Mesendoderm (in vitro differentiated cells): ENCODE results near the gene ITGAD.
A peak's percentile ranks its signal among the peaks of the same experiment; 100 is the strongest.

Experiments used
- DNase-seq: peaks from one replicate; pipeline ENCODE4 v3.0.0; 2013
- H2AK5ac ChIP-seq: 2 replicates; pipeline ENCODE4 v1.6.1; 2013; ENCODE audit warnings: low read length, inconsistent platforms
- H2BK120ac ChIP-seq: 2 replicates; pipeline ENCODE4 v1.6.1; 2013; ENCODE audit warnings: low read depth, mild to moderate bottlenecking, low read length, moderate library complexity, mixed read lengths
- H2BK15ac ChIP-seq: replicated peaks from 2 replicates; pipeline ENCODE4 v1.6.1; 2013; ENCODE audit warnings: low read depth, mild to moderate bottlenecking, moderate library complexity
- H2BK5ac ChIP-seq: 2 replicates; pipeline ENCODE4 v1.6.1; 2013; ENCODE audit warnings: low read length, inconsistent platforms
- H3K18ac ChIP-seq: 2 replicates; pipeline ENCODE4 v1.6.1; 2013; ENCODE audit warnings: mild to moderate bottlenecking, low read length, mixed read lengths
- H3K23ac ChIP-seq: one replicate; pipeline ENCODE4 v1.6.1; 2013; ENCODE audit warnings: low read length
- H3K27ac ChIP-seq: 2 replicates; pipeline ENCODE4 v1.5.1; 2013; ENCODE audit warnings: low read depth, mild to moderate bottlenecking, inconsistent platforms, low read length, moderate library complexity
- H3K27me3 ChIP-seq: 2 replicates; pipeline ENCODE4 v1.6.1; 2013; ENCODE audit warnings: low read length, control low read depth, mild to moderate bottlenecking, inconsistent platforms; ENCODE audit not compliant: insufficient read depth, poor library complexity
- H3K36me3 ChIP-seq: 2 replicates; pipeline ENCODE4 v1.6.1; 2013; ENCODE audit warnings: low read length, inconsistent platforms; ENCODE audit not compliant: control insufficient read depth, insufficient read depth
- H3K4ac ChIP-seq: one replicate; pipeline ENCODE4 v1.6.1; 2013; ENCODE audit warnings: low read depth, mild to moderate bottlenecking, low read length, moderate library complexity
- H3K4me1 ChIP-seq: 2 replicates; pipeline ENCODE4 v1.6.1; 2013; ENCODE audit warnings: low read depth, low read length, inconsistent platforms; ENCODE audit not compliant: control insufficient read depth
- H3K4me2 ChIP-seq: 2 replicates; pipeline ENCODE4 v1.6.1; 2013; ENCODE audit warnings: low read length
- H3K4me3 ChIP-seq: 2 replicates; pipeline ENCODE4 v1.5.1; 2013; ENCODE audit warnings: mild to moderate bottlenecking, low read length
- H3K56ac ChIP-seq: one replicate; pipeline ENCODE4 v1.6.1; 2013; ENCODE audit warnings: low read length
- H3K79me1 ChIP-seq: 2 replicates; pipeline ENCODE4 v1.6.1; 2013; ENCODE audit warnings: low read length, inconsistent platforms
- H3K79me2 ChIP-seq: 2 replicates; pipeline ENCODE4 v1.6.1; 2013; ENCODE audit warnings: mild to moderate bottlenecking, low read length; ENCODE audit not compliant: control insufficient read depth, insufficient read depth
- H3K9ac ChIP-seq: 2 replicates; pipeline ENCODE4 v1.6.1; 2013; ENCODE audit warnings: low read length, inconsistent platforms
- H4K5ac ChIP-seq: one replicate; pipeline ENCODE4 v1.6.1; 2013; ENCODE audit warnings: low read length
- H4K8ac ChIP-seq: one replicate; pipeline ENCODE4 v1.6.1; 2013; ENCODE audit warnings: low read depth, mild to moderate bottlenecking, control low read depth, low read length, moderate library complexity
- WGBS: extraction: QIAGEN DNeasy Blood & Tissue Kit; methylation state at CpG from one replicate; pipeline ENCODE4 v1.1.7; 2013; ENCODE audit warnings: low lambda C conversion rate, missing lambda C conversion rate; ENCODE audit not compliant: insufficient coverage; ENCODE audit errors: extremely low coverage; 5-methylcytosine and 5-hydroxymethylcytosine counted together

Gene ITGAD

DNA sequence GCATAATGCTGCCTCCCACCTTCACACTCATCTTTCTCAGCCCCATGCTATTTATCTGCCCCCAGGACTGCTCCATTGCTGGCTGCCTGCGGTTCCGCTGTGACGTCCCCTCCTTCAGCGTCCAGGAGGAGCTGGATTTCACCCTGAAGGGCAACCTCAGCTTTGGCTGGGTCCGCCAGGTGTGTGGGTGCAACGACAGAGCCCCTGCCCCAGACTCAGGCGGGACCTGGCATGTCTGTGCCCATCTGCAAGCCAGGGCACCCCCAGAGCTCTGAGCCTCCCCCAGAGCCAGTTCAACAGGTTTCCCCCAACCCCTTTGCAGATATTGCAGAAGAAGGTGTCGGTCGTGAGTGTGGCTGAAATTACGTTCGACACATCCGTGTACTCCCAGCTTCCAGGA is 12.9 kb upstream of the ITGAD start:
- H3K4me1 ChIP-seq, result no peaks in the 10 kb centered on the region
- no peak overlapping the region for H3K18ac ChIP-seq
- H3K36me3 ChIP-seq, result no peaks in the 10 kb centered on the region
- WGBS, result no CpG with 5 or more reads among the region's 12 CpGs
- no peak overlapping the region for H2AK5ac ChIP-seq
- no peak for DNase-seq
- H3K4me2 ChIP-seq, result no peak overlapping the region
- no peak overlapping the region for H3K9ac ChIP-seq
- H2BK120ac ChIP-seq, result no peak overlapping the region
- no peaks in the 10 kb centered on the region for H3K79me1 ChIP-seq
- no peak overlapping the region for H3K4me3 ChIP-seq
- H3K27ac ChIP-seq, result no peak overlapping the region
- no peak overlapping the region for H3K4ac ChIP-seq
- H3K27me3 ChIP-seq, result no peaks in the 10 kb centered on the region
- H4K5ac ChIP-seq, result no peak overlapping the region
- H3K56ac ChIP-seq, result no peak overlapping the region
- no peak overlapping the region for H2BK5ac ChIP-seq
- H3K79me2 ChIP-seq, result no peaks in the 10 kb centered on the region
- H3K23ac ChIP-seq, result no peak overlapping the region
- no peak overlapping the region for H2BK15ac ChIP-seq
- H4K8ac ChIP-seq, result no peak overlapping the region

GRCh38 chr16:31382485-31383161 is 10.5 kb upstream of the ITGAD start:
- Histone ChIP-seq H3K79me2 (no peaks in the 10 kb centered on the region), H2AK5ac (no peak overlapping the region), H2BK5ac (no peak overlapping the region), H3K4me3 (no peak overlapping the region), H3K27me3 (no peaks in the 10 kb centered on the region), H3K9ac (no peak overlapping the region), H2BK120ac (no peak overlapping the region), H4K8ac (no peak overlapping the region), H3K79me1 (no peaks in the 10 kb centered on the region), H3K4me1 (no peaks in the 10 kb centered on the region), H3K27ac (no peak overlapping the region), H3K18ac (no peak overlapping the region), H4K5ac (no peak overlapping the region), H3K56ac (no peak overlapping the region), H3K4me2 (no peak overlapping the region), H3K36me3 (no peaks in the 10 kb centered on the region), H3K23ac (no peak overlapping the region), H3K4ac (no peak overlapping the region), H2BK15ac (no peak overlapping the region)
- peak; percentile 67 for DNase-seq
- WGBS, result no CpG with 5 or more reads among the region's 14 CpGs

- H3K27ac ChIP-seq, result no peak overlapping the region
- DNase-seq, result no peak
Measured at GRCh38 chr16:31385680-31386079, 7.5 kb upstream of the ITGAD start.

GRCh38 chr16:31386157-31386984 is 6.8 kb upstream of the ITGAD start:
- H3K79me2 ChIP-seq, result no peaks in the 10 kb centered on the region
- H3K4me1 ChIP-seq, result no peaks in the 10 kb centered on the region
- no peak overlapping the region for H2BK5ac ChIP-seq
- no peak overlapping the region for H3K23ac ChIP-seq
- no peak overlapping the region for H3K56ac ChIP-seq
- no peak overlapping the region for H4K5ac ChIP-seq
- no peak overlapping the region for H3K9ac ChIP-seq
- no peaks in the 10 kb centered on the region for H3K79me1 ChIP-seq
- no peak overlapping the region for H2BK15ac ChIP-seq
- no peaks in the 10 kb centered on the region for H3K27me3 ChIP-seq
- H3K36me3 ChIP-seq, result no peaks in the 10 kb centered on the region
- no peak overlapping the region for H4K8ac ChIP-seq
- no CpG with 5 or more reads among the region's 6 CpGs for WGBS
- H2AK5ac ChIP-seq, result no peak overlapping the region
- H3K4ac ChIP-seq, result no peak overlapping the region
- no peak overlapping the region for H3K18ac ChIP-seq
- DNase-seq, result peak; percentile 78
- H3K4me2 ChIP-seq, result no peak overlapping the region
- no peak overlapping the region for H2BK120ac ChIP-seq
- H3K27ac ChIP-seq, result no peak overlapping the region
- H3K4me3 ChIP-seq, result no peak overlapping the region

More at GRCh38 chr16:31385680-31386079, 7.5 kb upstream of the ITGAD start:
- H4K5ac ChIP-seq, result no peak overlapping the region
- H3K27me3 ChIP-seq, result no peaks in the 10 kb centered on the region
- no peak overlapping the region for H4K8ac ChIP-seq
- no peak overlapping the region for H3K4me2 ChIP-seq
- no CpG with 5 or more reads among the region's 4 CpGs for WGBS
- H2BK15ac ChIP-seq, result no peak overlapping the region
- no peak overlapping the region for H3K56ac ChIP-seq
- no peaks in the 10 kb centered on the region for H3K79me1 ChIP-seq
- no peak overlapping the region for H3K18ac ChIP-seq
- H3K23ac ChIP-seq, result no peak overlapping the region
- no peaks in the 10 kb centered on the region for H3K79me2 ChIP-seq
- no peak overlapping the region for H2AK5ac ChIP-seq
- no peak overlapping the region for H3K9ac ChIP-seq
- H2BK5ac ChIP-seq, result no peak overlapping the region
- H3K4ac ChIP-seq, result no peak overlapping the region
- H3K4me1 ChIP-seq, result no peaks in the 10 kb centered on the region
- H2BK120ac ChIP-seq, result no peak overlapping the region
- H3K36me3 ChIP-seq, result no peaks in the 10 kb centered on the region
- H3K4me3 ChIP-seq, result no peak overlapping the region

DNA sequence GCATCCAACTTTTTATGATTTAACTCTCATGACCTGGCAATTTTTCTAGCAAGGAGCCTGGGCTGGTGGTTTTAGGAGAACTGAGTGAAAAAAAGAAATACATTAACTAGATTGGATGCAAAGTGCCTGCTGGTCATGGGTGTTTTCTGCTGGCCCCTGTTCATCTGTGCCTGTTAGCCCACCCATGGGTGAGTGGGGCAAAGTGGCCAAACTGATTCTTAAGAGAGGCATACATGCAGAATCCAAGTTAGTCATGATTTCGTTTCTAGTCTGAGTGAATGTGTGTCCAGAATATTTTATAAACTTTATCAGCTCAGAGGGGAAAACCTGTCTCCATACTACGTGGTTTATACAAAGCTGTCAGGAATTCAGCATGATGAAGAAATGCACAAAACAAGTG is 4.6 kb upstream of the ITGAD start:
- Histone ChIP-seq H4K8ac (no peak overlapping the region), H3K23ac (no peak overlapping the region), H3K4me2 (no peak overlapping the region), H3K4me1 (no peaks in the 10 kb centered on the region), H2BK120ac (no peak overlapping the region), H3K79me2 (no peaks in the 10 kb centered on the region), H3K79me1 (no peaks in the 10 kb centered on the region), H3K4ac (no peak overlapping the region), H2AK5ac (no peak overlapping the region), H3K36me3 (no peaks in the 10 kb centered on the region), H3K27ac (no peak overlapping the region), H3K56ac (no peak overlapping the region), H3K27me3 (no peaks in the 10 kb centered on the region), H3K9ac (no peak overlapping the region), H2BK15ac (no peak overlapping the region), H3K4me3 (no peak overlapping the region), H3K18ac (no peak overlapping the region), H2BK5ac (no peak overlapping the region), H4K5ac (no peak overlapping the region)
- no CpG with 5 or more reads among the region's 2 CpGs for WGBS
- DNase-seq, result no peak
